ENCODE measurements around the gene FOXP1.

GRCh38 chr3:71409352-71409751 is 174.2 kb downstream of the FOXP1 start:
- TF ChIP-seq CTCF (IDR thresholded peaks at IDR 0.05; ENCODE audit: poor library complexity) (no peak), EZH2phosphoT487 (IDR thresholded peaks at IDR 0.05; ENCODE audit: low read depth, severe bottlenecking, unreplicated experiment) (no peak)
